SKM-1 (cell line): ENCODE data around the gene SRSF5.
A peak's percentile ranks its signal among the peaks of the same experiment; 100 is the strongest.
"Not testable (repeated sequence)": the region's sequence is repeated elsewhere in the genome, so short reads cannot be mapped to it uniquely, and the experiment has no call there.

Experiments used
- DNase-seq: peaks from one replicate; lab custom pipeline; 2025; ENCODE audit not compliant: unreplicated experiment; lab: John Stamatoyannopoulos, UW

SRSF5 gene

GRCh38 chr14:69804902-69805301 lies 38.0 kb downstream of the SRSF5 start:
- DNase-seq = no peak

- no peak for DNase-seq
Measured at GRCh38 chr14:69807192-69807591, 40.2 kb downstream of the SRSF5 start.

- no peak for DNase-seq
Measured at GRCh38 chr14:69808919-69809808, 42.2 kb downstream of the SRSF5 start.

- no peak for DNase-seq
Measured at GRCh38 chr14:69811227-69811867, 44.4 kb downstream of the SRSF5 start.

- no peak for DNase-seq
Measured at GRCh38 chr14:69811868-69812252, 44.9 kb downstream of the SRSF5 start.

GRCh38 chr14:69812711-69813110 lies 45.8 kb downstream of the SRSF5 start:
- no peak for DNase-seq

GRCh38 chr14:69813346-69813745 lies 46.4 kb downstream of the SRSF5 start:
- DNase-seq = not testable (repeated sequence)

GRCh38 chr14:69814397-69814796 lies 47.5 kb downstream of the SRSF5 start:
- DNase-seq = no peak

- no peak for DNase-seq
Measured at GRCh38 chr14:69815556-69815955, 48.6 kb downstream of the SRSF5 start.

- no peak for DNase-seq
Measured at GRCh38 chr14:69816216-69816615, 49.3 kb downstream of the SRSF5 start.

GRCh38 chr14:69818758-69819191 lies 51.8 kb downstream of the SRSF5 start:
- DNase-seq = peak; percentile 2

GRCh38 chr14:69819607-69820006 lies 52.7 kb downstream of the SRSF5 start:
- DNase-seq = no peak

GRCh38 chr14:69820991-69821390 lies 54.0 kb downstream of the SRSF5 start:
- DNase-seq = no peak
